CD4-positive, alpha-beta T cell (primary cell): ENCODE data around the gene DCLRE1B. TPM values are rescaled to one million over a fixed set of nuclear protein-coding genes. Genes with fewer than 3 reads are reported as not detected.
A peak's percentile ranks its signal among the peaks of the same experiment; 100 is the strongest.

Experiments used
- ATAC-seq: fragments of 200-7000 bp; cut with Tn5 transposase; one replicate; pipeline ENCODE4 v1.10.0; 2022; ENCODE audit warnings: mild to moderate bottlenecking; ENCODE audit not compliant: poor library complexity
- CTCF ChIA-PET: fragments of 350-600 bp; sonication (Branson Sonifier 250); formaldehyde crosslinking; loops from one replicate; lab custom pipeline; 2021; ENCODE audit warnings: antibody characterized with exemption, inconsistent platforms; lab: Charles Lee
- POLR2A ChIA-PET: fragments of 350-600 bp; sonication (Branson Sonifier 250); formaldehyde crosslinking; loops from one replicate; lab custom pipeline; 2021; ENCODE audit warnings: antibody characterized with exemption, inconsistent platforms; lab: Charles Lee
- DNase-seq, 14 experiments: peaks; one replicate each; pipeline ENCODE4 v3.0.0-alpha.2; 2013 to 2020; ENCODE audit warnings: mixed read lengths in 2 of 14
- H3K27ac ChIP-seq, 2 donors: one replicate each; pipeline versions ENCODE4 v1.5.1 to v1.7.0; 2013; ENCODE audit warnings: low read length in 2 of 2, low read depth in 1 of 2, mild to moderate bottlenecking in 1 of 2
- H3K27me3 ChIP-seq, 2 experiments: 1 replicate in 1 of 2; 2 replicates in 1 of 2; pipeline versions ENCODE4 v1.6.1 to v1.7.0; 2013; ENCODE audit warnings: low read length in 2 of 2, control low read depth in 1 of 2, mild to moderate bottlenecking in 1 of 2, moderate library complexity in 1 of 2; ENCODE audit not compliant: insufficient read depth in 2 of 2, control insufficient read depth in 1 of 2
- H3K36me3 ChIP-seq: one replicate; pipeline ENCODE4 v1.6.1; 2013; ENCODE audit warnings: low read length, control low read depth; ENCODE audit not compliant: insufficient read depth
- H3K4me1 ChIP-seq: one replicate; pipeline ENCODE4 v1.6.1; 2013; ENCODE audit warnings: low read length, control low read depth; ENCODE audit not compliant: insufficient read depth
- H3K4me3 ChIP-seq: one replicate; pipeline ENCODE4 v1.5.1; 2013; ENCODE audit warnings: mild to moderate bottlenecking, low read length, moderate library complexity
- H3K9me3 ChIP-seq, 2 experiments: 1 replicate in 1 of 2; 2 replicates in 1 of 2; pipeline versions ENCODE4 v1.6.1 to v1.7.0; 2013; ENCODE audit warnings: low read length in 2 of 2, mild to moderate bottlenecking in 2 of 2, control low read depth in 1 of 2, moderate library complexity in 1 of 2; ENCODE audit not compliant: control insufficient read depth in 1 of 2, insufficient read depth in 1 of 2
- H3K27ac Mint-ChIP-seq: one replicate; pipeline ENCODE4 v1.8.0; 2020; ENCODE audit warnings: mixed read lengths
- H3K27me3 Mint-ChIP-seq: one replicate; pipeline ENCODE4 v1.8.0; 2021; ENCODE audit warnings: mixed read lengths
- H3K36me3 Mint-ChIP-seq: one replicate; pipeline ENCODE4 v1.8.0; 2021; ENCODE audit warnings: low read depth, mixed read lengths
- H3K4me1 Mint-ChIP-seq: one replicate; pipeline ENCODE4 v1.8.0; 2021; ENCODE audit warnings: low read depth, mixed read lengths
- H3K4me3 Mint-ChIP-seq: one replicate; pipeline ENCODE4 v1.8.0; 2020; ENCODE audit warnings: mild to moderate bottlenecking, mixed read lengths
- H3K9me3 Mint-ChIP-seq: one replicate; pipeline ENCODE4 v1.8.0; 2020; ENCODE audit warnings: mixed read lengths
- CTCF ChIP-seq: fragments of 200-600 bp; IDR thresholded peaks from one replicate; pipeline ENCODE4 v1.8.0; 2022; ENCODE audit warnings: antibody characterized with exemption, mild to moderate bottlenecking
- intact Hi-C, 2 experiments: fragments of 100-400 bp; cut with DNase I in 1 of 2; cut with micrococcal nuclease in 1 of 2; formaldehyde crosslinking; loops; one replicate each; pipeline versions ENCODE4 v1.15.1 to v1.9.0; 2023 to 2025; cut with DNase I, micrococcal nuclease
- total RNA-seq, 174 experiments: library from RNA in 2 of 174; stranded (reverse) in 2 of 174; gene quantifications; one replicate each; pipeline ENCODE4 v1.2.3 and lab custom pipeline; 2021 to 2026

The DCLRE1B gene
- total RNA-seq, 2 experiments from 2014 or later: 6.4 to 6.8 TPM

- H3K27me3 Mint-ChIP-seq: no peaks in the 10 kb centered on the region
- TF ChIP-seq CTCF: no peak
- ChIA-PET CTCF (no interaction called here), POLR2A (interaction anchor here (2.0 kb wide), 1 partner anchor 11 kb away, joined by 6 read pairs; no protein-coding TSS in a partner anchor)
- H3K4me3 ChIP-seq: no peak overlapping the region
- DNase-seq (no peak), ATAC-seq (no peak)
- peaks cover 60% of the 10 kb centered on the region for H3K36me3 Mint-ChIP-seq
- H3K4me3 Mint-ChIP-seq: no peak overlapping the region
- no peak overlapping the region for H3K27ac ChIP-seq
- no peaks in the 10 kb centered on the region for H3K9me3 Mint-ChIP-seq
- H3K4me1 ChIP-seq: peaks cover 10% of the 10 kb centered on the region
- H3K36me3 ChIP-seq: peaks cover 42% of the 10 kb centered on the region
- no peaks in the 10 kb centered on the region for H3K9me3 ChIP-seq
- no peaks in the 10 kb centered on the region for H3K27me3 ChIP-seq
- H3K27ac Mint-ChIP-seq: no peak overlapping the region
- intact Hi-C loops: no loop called here
- peaks cover 59% of the 10 kb centered on the region for H3K4me1 Mint-ChIP-seq
Measured at GRCh38 chr1:113861641-113862040, 43.5 kb upstream of the DCLRE1B start.

- ATAC-seq: no peak
- ChIA-PET POLR2A (interaction anchor here (0.7 to 2.3 kb wide), 5 partner anchors 9 to 70 kb away, joined by 3 to 8 read pairs (median 3); partner anchors contain the start of genes AP4B1 and RSBN1), CTCF (interaction anchor here (1.1 to 3.4 kb wide), 7 partner anchors 8 to 61 kb away, joined by 3 to 15 read pairs (median 4); partner anchors contain the start of genes AP4B1, DCLRE1B and HIPK1)
- H3K36me3 Mint-ChIP-seq: peaks cover 42% of the 10 kb centered on the region
- peaks cover 35% of the 10 kb centered on the region for H3K4me1 ChIP-seq
- no peak overlapping the region for H3K4me3 ChIP-seq
- peaks cover 10% of the 10 kb centered on the region for H3K36me3 ChIP-seq
- DNase-seq: peak in 1 of 14 experiments; percentile 25
- no peaks in the 10 kb centered on the region for H3K9me3 ChIP-seq
- peaks cover 67% of the 10 kb centered on the region for H3K4me1 Mint-ChIP-seq
- intact Hi-C loops: loop anchor here in 1 of 2 experiments (2.0 kb wide), 1 partner anchor 32 kb away; no protein-coding TSS in a partner anchor
- no peaks in the 10 kb centered on the region for H3K27me3 ChIP-seq
- no peak overlapping the region for H3K27ac ChIP-seq
- H3K9me3 Mint-ChIP-seq: no peaks in the 10 kb centered on the region
- peak overlapping the region; percentile 94 for H3K27ac Mint-ChIP-seq
- no peaks in the 10 kb centered on the region for H3K27me3 Mint-ChIP-seq
- H3K4me3 Mint-ChIP-seq: peak overlapping the region; percentile 75
- no peak for TF ChIP-seq CTCF
Measured at GRCh38 chr1:113868387-113869083, 36.6 kb upstream of the DCLRE1B start.

GRCh38 chr1:113870778-113871177 is 34.3 kb upstream of the DCLRE1B start:
- Mint-ChIP-seq H3K36me3 (peaks cover 23% of the 10 kb centered on the region), H3K27me3 (no peaks in the 10 kb centered on the region), H3K4me1 (peaks cover 78% of the 10 kb centered on the region), H3K27ac (peak overlapping the region; percentile 94), H3K4me3 (peak overlapping the region; percentile 75), H3K9me3 (no peaks in the 10 kb centered on the region)
- H3K36me3 ChIP-seq: peaks cover 3% of the 10 kb centered on the region
- POLR2A ChIA-PET: interaction anchor here (1.1 to 2.3 kb wide), 4 partner anchors 11 to 59 kb away, joined by 3 to 12 read pairs (median 8); partner anchors contain the start of genes AP4B1 and BCL2L15
- peak overlapping the region in 1 of 2 donors; percentile 75 for H3K27ac ChIP-seq
- TF ChIP-seq CTCF: no peak
- ATAC-seq (no peak), DNase-seq (peak in 4 of 14 experiments; percentile 10 to 41 (median 26))
- no peaks in the 10 kb centered on the region for H3K27me3 ChIP-seq
- CTCF ChIA-PET: interaction anchor here (1.0 to 3.4 kb wide), 3 partner anchors 22 to 59 kb away, joined by 4 to 15 read pairs (median 4); partner anchors contain the start of genes AP4B1, DCLRE1B and HIPK1
- intact Hi-C loops: loop anchor here (1.0 to 10.0 kb wide), 7 partner anchors 35 to 456 kb away; partner anchors contain the start of genes DCLRE1B (in 2 of the 2) and RSBN1 (in 1 of the 2)
- H3K4me1 ChIP-seq: peaks cover 38% of the 10 kb centered on the region
- peak overlapping the region; percentile 55 for H3K4me3 ChIP-seq
- H3K9me3 ChIP-seq: no peaks in the 10 kb centered on the region
